GM19099 (cell line): ENCODE results near the gene RBX1.

Experiments used
- POLR2A ChIP-seq: IDR thresholded peaks from 3 replicates; pipeline ENCODE4 v1.6.1; 2011; ENCODE audit warnings: low read depth; ENCODE audit not compliant: insufficient read length; ENCODE audit errors: extremely low read depth

Gene RBX1

GRCh38 chr22:40958299-40958698 is 7.1 kb downstream of the RBX1 start:
- no peak for TF ChIP-seq POLR2A

GRCh38 chr22:40960145-40960544 is 9.0 kb downstream of the RBX1 start:
- no peak for TF ChIP-seq POLR2A

GRCh38 chr22:40965936-40966725 is 15.0 kb downstream of the RBX1 start:
- no peak for TF ChIP-seq POLR2A

DNA sequence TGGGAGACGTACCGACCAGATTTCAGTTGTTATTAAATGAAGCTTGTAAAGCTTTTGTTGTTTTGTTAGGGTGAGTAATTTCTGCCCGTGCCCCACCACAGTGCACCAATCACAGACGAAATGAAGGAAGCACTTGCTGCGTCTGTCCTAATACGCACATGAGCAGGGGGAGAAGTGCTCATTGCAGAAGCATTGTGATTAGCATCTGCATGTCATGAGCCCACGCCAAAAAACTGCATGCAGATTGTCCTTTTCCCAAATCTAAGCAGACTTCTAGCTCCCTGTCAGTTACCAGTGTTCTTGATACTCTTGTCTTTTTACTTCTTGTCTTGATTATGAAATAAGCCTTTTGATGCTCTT is 15.5 kb downstream of the RBX1 start:
- TF ChIP-seq POLR2A = no peak

DNA sequence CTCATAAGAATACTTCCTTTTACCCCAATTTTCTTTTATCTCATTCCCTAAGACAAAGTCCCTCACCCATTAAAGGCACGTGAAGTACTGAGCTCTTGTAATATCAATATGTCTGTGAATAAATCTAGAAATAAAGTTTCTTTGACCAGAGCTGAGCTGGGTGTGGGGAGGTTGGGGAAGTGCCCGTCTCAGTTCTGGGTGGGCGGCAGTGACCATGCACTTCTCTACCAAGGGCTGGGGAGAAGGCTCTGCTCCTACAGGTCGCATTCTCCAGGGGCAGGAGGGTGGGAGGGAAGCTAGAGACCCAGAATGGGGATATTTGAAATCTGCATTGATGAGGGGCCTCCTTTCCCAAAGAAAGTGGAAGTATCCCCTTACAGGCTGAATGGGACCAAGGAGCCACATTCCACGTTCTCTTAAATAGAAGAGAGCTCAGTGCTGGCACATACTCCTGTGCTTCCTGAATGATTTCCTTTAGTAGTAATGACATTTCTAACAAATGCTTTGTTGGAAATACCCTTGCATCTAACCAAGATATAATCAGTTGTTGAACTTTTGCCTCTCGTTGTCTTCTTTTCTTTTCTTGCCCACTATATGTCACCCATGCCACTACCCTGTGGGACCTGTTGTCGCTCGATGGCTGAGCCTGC is 16.1 kb downstream of the RBX1 start:
- no peak for TF ChIP-seq POLR2A

DNA sequence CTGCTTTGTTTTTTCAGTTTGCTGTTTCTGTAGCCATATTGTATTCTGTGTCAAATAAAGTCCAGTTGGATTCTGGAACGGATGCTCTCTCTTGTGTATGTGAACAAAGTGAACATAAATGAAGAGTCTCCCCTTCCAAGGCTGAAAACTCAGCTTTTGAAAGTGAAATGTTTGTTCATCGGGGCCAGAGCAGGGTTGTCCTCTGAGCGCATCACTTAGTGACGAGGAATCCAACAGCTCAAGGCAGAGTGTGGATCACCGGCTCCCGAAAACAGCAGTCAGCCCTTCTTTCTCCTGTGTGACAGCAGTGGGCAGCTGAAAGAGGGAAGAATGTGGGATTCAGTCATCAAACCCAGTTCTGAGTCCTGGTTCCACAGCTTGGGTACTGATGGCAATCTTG is 21.4 kb downstream of the RBX1 start:
- TF ChIP-seq POLR2A = no peak

GRCh38 chr22:40973144-40973543 is 22.0 kb downstream of the RBX1 start:
- no peak for TF ChIP-seq POLR2A

- no peak for TF ChIP-seq POLR2A
These were observed 24.2 kb downstream of the RBX1 start for GRCh38 chr22:40975366-40975765.

DNA sequence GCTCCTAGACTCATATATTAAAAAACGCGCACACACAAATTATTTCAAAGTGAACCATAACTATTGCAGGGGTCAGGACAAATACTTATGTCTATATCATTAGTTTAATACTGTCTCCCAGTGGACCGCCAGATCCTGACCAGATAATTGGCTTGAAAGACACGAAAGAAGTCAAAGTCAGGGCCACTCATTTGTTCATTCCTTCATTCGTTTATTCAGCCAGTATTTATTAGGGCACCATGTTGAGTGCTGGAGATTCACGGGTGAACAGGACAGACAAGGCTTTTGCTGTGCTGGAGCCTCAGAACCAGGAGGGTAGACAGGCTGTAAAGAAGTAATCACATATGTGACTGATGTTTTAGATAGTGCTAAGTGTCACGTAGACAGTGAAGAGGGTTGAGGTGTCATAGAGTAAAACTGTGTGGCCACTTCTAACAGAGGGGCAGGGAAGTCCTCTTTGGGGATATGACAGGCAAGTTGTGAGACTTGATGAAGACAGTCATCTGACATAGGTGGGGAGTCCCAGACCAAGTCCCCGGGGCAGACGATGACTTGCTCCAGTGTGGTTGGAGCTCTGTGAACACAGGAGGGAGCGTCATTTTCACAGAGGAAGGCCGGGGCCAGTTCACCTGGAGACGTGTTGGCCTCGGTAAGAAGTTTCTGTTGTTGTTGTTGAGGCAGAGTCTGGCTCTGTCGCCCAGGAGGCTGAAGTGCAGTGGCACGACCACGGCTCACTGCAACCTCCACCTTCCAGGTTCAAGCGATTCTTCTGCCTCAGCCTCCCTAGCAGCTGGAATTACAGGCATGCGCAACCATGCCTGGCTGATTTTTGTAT is 25.9 kb downstream of the RBX1 start:
- TF ChIP-seq POLR2A = no peak

DNA sequence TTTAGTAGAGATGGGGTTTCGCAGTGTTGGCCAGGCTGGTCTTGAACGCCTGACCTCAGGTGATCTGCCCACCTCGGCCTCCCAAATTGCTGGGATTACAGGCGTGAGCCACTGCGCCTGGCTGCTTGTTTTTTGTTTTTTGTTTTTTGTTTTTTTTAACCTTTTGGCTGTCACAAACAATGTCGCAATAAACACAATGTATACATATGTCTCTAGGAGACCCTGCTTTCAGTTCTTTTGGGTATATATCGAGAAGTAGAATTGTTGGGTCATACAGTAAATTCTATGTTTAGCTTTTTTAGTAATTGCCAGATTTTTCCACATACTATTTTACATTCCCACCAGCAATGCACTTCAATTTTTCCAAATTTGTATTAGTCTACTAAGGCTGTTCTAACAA is 28.0 kb downstream of the RBX1 start:
- TF ChIP-seq POLR2A = no peak

- TF ChIP-seq POLR2A = no peak
These were observed 28.7 kb downstream of the RBX1 start for GRCh38 chr22:40979871-40980270.

- TF ChIP-seq POLR2A = no peak
These were observed 31.6 kb downstream of the RBX1 start for GRCh38 chr22:40982482-40983385.

DNA sequence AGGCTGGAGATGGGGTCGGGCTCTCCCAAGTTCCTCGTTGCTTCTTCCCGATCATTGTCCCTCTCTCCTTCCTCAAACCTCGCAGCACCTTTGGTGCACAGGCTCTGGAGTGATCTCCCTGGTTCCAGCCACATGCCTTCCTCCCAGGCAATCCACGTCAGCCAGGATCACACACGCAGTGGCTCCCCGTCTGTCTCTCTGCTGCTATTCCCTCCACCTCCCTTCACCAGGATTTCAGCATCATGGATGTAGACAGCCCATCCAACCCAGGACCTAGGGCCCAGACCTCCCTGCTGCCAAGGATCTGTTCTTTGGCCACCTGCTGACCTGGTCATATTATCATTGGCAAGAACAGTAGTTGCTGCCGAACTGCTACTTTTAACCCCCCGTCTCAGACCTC is 40.1 kb downstream of the RBX1 start:
- TF ChIP-seq POLR2A = no peak

DNA sequence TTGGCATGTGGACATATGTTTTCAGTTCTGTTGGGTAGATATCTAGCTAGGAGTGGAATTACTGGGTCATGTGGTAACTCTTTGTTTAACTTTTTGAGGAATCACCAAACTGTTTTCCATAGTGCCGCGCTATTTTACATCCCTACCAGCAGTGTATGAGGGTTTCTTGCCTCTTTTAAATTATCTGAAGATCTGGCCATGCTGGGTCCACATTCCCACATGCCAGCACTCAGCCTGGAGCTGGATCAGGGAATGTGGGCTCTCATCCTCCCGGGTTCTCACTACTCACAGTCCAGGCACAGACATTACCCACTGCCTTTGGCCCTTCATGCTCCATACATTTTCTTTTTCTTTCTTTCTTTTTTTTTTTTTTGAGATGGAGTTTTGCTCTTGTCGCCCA is 44.6 kb downstream of the RBX1 start:
- TF ChIP-seq POLR2A = no peak

DNA sequence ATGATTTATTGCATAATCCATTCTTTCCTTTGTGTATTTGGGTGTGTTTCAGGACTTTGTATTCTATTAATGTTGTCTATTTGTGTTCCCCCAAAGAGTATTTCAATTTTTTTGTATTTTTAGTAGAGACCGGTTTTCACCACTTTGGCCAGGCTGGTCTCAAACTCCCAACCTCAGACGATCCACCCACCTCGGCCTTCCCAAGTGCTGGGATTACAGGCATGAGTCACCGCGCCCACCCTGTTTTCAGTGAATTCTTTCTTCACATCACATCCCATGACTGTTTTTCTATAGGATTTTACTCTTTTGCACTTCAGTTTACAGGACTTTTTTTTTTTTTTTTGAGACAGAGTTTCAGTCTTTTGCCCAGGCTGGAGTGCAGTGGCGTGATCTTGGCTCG is 46.3 kb downstream of the RBX1 start:
- no peak for TF ChIP-seq POLR2A
